ENCODE data around the gene HNRNPF.

DNA sequence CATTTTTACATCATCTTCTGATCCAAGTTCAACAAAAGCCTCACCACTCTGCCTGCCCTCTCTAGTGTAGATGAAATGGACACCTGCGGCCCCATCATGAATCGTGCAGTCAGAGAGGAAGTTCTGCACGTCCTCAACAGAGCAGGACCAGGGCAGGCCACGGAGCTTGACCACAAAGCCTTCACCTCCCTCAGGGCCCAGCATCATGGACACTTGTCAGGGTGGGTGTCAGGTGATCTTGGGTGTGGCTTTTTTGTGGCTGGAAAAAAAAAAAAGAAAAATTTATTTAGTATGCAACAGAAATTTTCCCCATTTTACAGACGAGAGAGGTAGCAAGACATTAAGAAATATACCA, 21.3 kb downstream of the HNRNPF start:
- no peak for TF ChIP-seq RARB (CRISPR knock-in tag; IDR thresholded peaks at IDR 0.05)
- TF ChIP-seq, protein P1, sequence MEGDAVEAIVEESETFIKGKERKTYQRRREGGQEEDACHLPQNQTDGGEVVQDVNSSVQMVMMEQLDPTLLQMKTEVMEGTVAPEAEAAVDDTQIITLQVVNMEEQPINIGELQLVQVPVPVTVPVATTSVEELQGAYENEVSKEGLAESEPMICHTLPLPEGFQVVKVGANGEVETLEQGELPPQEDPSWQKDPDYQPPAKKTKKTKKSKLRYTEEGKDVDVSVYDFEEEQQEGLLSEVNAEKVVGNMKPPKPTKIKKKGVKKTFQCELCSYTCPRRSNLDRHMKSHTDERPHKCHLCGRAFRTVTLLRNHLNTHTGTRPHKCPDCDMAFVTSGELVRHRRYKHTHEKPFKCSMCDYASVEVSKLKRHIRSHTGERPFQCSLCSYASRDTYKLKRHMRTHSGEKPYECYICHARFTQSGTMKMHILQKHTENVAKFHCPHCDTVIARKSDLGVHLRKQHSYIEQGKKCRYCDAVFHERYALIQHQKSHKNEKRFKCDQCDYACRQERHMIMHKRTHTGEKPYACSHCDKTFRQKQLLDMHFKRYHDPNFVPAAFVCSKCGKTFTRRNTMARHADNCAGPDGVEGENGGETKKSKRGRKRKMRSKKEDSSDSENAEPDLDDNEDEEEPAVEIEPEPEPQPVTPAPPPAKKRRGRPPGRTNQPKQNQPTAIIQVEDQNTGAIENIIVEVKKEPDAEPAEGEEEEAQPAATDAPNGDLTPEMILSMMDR (IDR thresholded peaks at IDR 0.05) = no peak
- TF ChIP-seq CHD4 (IDR thresholded peaks at IDR 0.05; ENCODE audit: borderline replicate concordance) = no peak
- TF ChIP-seq CBX8 (IDR thresholded peaks at IDR 0.05) = no peak
- no peak for TF ChIP-seq USF2 (IDR thresholded peaks at IDR 0.05)
- TF ChIP-seq EP300 (IDR thresholded peaks at IDR 0.05) = no peak
- no peak for TF ChIP-seq MYC (IDR thresholded peaks at IDR 0.05; ENCODE audit: borderline replicate concordance, low read length)

Measured in A549 (cell line).